Stimulated activated effector memory CD8-positive, alpha-beta T cell treated with anti-CD3 and anti-CD28 coated beads, Interleukin-12 subunit alpha, Interleukin-12 subunit beta, amount 100 ng/mL, for 72 hours (primary cell): ENCODE data around the gene GLB1L3.
"Not testable (repeated sequence)": the region's sequence is repeated elsewhere in the genome, so short reads cannot be mapped to it uniquely, and the experiment has no call there.

Source experiments
- ATAC-seq: fragments of 150-1000 bp; cut with Tn5 transposase; 2 replicates; pipeline ENCODE4 v1.10.0; 2021
- DNase-seq, 2 donors: peaks; one replicate each; pipeline ENCODE4 v3.0.0; 2021 to 2022; ENCODE audit warnings: low spot score in 2 of 2
- H3K27ac Mint-ChIP-seq: one replicate; pipeline ENCODE4 v1.8.0; 2022; ENCODE audit warnings: mild to moderate bottlenecking, mixed read lengths
- H3K36me3 Mint-ChIP-seq: one replicate; pipeline ENCODE4 v1.8.0; 2022; ENCODE audit warnings: mild to moderate bottlenecking, mixed read lengths
- H3K4me1 Mint-ChIP-seq: one replicate; pipeline ENCODE4 v1.8.0; 2022; ENCODE audit warnings: mixed read lengths
- H3K4me3 Mint-ChIP-seq: one replicate; pipeline ENCODE4 v1.8.0; 2022; ENCODE audit warnings: mild to moderate bottlenecking, mixed read lengths
- H3K9me3 Mint-ChIP-seq: one replicate; pipeline ENCODE4 v1.8.0; 2022; ENCODE audit warnings: mixed read lengths

Gene GLB1L3

GRCh38 chr11:134338068-134338467 is 61.9 kb downstream of the GLB1L3 start:
- no peak overlapping the region for H3K27ac Mint-ChIP-seq
- H3K9me3 Mint-ChIP-seq, result no peaks in the 10 kb centered on the region
- peak in 1 of 2 donors; percentile 36 for DNase-seq
- peaks cover 8% of the 10 kb centered on the region for H3K4me1 Mint-ChIP-seq
- no peak overlapping the region for H3K4me3 Mint-ChIP-seq
- no peak for ATAC-seq
- no peaks in the 10 kb centered on the region for H3K36me3 Mint-ChIP-seq

DNA sequence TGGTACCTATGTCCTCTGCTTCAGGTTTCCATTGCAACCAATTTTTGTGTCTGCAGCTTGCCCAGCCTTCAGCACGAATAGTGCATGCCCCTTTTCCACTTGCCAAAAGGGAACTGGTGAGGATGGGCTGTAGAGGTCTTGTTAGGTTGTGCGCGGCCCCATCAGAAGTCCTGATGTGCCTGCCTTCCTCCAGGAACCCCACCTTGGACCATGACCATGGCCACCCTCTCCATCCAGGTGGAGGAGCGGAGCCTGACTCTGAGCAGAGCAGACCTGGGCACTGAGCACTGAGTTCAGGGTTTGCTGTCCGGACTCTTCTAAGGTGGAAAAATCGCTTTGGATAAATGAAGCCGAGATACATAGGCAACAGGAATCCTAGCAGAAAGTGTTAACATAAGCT is 62.5 kb downstream of the GLB1L3 start:
- H3K27ac Mint-ChIP-seq, result no peak overlapping the region
- no peak overlapping the region for H3K4me3 Mint-ChIP-seq
- H3K9me3 Mint-ChIP-seq, result no peaks in the 10 kb centered on the region
- no peak for ATAC-seq
- DNase-seq, result no peak
- H3K4me1 Mint-ChIP-seq, result peaks cover 3% of the 10 kb centered on the region
- H3K36me3 Mint-ChIP-seq, result no peaks in the 10 kb centered on the region

DNA sequence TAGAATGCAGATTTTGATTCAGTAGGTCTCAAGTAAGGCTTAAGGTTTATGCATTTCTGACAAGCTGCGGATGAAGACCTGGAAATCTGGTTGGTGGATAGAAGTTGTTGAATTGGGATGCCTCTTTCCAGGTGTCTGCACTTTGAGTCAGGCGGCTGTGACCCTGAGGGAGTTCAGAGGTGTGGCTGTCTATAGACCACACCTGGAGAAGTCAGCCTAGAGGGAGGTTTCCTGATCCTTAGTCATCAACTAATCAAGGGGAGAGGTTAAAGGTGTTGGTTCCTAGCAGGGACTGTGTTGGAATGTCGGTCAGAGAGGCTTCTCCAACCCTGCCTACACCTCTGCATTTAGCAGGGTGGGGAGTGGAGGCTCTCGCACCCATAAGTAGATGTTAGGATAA is 63.6 kb downstream of the GLB1L3 start:
- H3K9me3 Mint-ChIP-seq, result no peaks in the 10 kb centered on the region
- no peaks in the 10 kb centered on the region for H3K36me3 Mint-ChIP-seq
- no peak overlapping the region for H3K27ac Mint-ChIP-seq
- no peak overlapping the region for H3K4me3 Mint-ChIP-seq
- H3K4me1 Mint-ChIP-seq, result no peaks in the 10 kb centered on the region
- ATAC-seq (no peak), DNase-seq (peak in 1 of 2 donors; percentile 20)

DNA sequence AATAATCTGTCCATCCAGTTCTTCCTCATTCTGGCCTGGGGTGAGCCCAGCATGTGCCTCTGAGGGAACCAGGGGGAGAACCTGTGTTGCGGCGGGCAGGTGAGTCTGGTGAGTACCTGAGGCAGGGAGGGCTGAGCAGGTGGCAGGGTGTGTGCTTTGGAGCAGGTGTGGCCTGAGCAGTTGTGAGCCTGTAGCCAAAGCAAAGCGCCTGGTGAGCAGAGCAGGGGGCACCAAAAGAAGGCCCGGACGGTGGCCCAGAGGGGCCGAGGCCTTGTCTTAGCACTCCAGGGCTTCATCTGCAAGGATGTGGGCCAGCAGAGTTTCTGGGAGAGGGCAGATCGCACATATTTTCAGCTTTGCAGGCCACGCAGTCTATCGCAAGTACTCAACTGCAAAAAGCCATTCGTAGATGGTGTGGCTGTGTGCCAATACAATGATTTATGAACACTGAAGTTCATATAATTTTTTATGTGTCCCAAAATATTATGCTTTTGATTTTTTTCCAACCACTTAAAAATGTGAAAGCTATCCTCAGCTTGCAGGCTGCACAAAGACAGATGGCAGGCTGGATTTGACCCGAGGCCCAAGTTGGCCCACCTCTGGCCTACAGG is 64.3 kb downstream of the GLB1L3 start:
- no peak overlapping the region for H3K27ac Mint-ChIP-seq
- H3K4me1 Mint-ChIP-seq, result no peaks in the 10 kb centered on the region
- H3K4me3 Mint-ChIP-seq, result no peak overlapping the region
- H3K36me3 Mint-ChIP-seq, result no peaks in the 10 kb centered on the region
- DNase-seq, result peak in 1 of 2 donors; percentile 41
- ATAC-seq, result no peak
- no peaks in the 10 kb centered on the region for H3K9me3 Mint-ChIP-seq

DNA sequence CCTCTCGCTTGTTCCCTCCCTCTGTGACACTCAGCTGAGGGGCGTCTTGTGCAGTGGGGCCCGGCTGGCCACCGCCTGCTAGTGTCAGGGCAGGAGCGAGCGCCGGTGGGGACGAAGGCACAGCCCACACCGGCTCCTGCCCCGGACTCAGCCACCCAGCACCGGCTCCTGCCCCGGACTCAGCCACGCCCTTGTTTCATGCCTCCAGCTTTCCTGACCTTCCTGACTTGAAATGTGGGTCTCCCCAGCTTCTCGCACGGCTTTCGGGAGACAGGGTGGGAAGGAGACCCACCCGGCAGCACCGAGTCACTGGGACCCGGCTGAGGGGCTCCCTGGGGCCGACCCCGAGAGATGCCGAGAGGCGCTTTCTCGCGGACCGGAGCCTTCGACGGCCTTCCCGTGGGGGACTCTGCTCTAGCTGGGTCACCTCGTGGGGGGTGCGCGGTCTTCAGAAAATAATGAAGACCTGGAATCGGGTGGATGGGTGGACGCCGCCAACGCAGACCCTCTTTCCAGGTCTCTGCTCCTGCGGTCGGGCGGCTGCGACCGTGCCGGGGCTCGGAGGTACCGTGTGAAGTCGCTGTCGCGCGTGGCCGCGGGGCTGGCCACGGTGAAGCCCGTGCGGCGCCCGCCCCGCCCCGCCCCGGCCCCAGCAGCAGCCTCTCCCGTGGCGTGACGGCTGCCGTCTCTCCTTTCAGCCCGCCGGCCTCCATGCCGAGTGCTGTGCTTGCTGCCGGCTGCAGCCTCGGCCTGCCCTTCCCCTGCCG is 65.8 kb downstream of the GLB1L3 start:
- Mint-ChIP-seq H3K9me3 (no peaks in the 10 kb centered on the region), H3K4me1 (peaks cover 6% of the 10 kb centered on the region), H3K27ac (no peak overlapping the region), H3K36me3 (no peaks in the 10 kb centered on the region), H3K4me3 (no peak overlapping the region)
- ATAC-seq, result no peak
- peak in 1 of 2 donors; percentile 37 for DNase-seq

DNA sequence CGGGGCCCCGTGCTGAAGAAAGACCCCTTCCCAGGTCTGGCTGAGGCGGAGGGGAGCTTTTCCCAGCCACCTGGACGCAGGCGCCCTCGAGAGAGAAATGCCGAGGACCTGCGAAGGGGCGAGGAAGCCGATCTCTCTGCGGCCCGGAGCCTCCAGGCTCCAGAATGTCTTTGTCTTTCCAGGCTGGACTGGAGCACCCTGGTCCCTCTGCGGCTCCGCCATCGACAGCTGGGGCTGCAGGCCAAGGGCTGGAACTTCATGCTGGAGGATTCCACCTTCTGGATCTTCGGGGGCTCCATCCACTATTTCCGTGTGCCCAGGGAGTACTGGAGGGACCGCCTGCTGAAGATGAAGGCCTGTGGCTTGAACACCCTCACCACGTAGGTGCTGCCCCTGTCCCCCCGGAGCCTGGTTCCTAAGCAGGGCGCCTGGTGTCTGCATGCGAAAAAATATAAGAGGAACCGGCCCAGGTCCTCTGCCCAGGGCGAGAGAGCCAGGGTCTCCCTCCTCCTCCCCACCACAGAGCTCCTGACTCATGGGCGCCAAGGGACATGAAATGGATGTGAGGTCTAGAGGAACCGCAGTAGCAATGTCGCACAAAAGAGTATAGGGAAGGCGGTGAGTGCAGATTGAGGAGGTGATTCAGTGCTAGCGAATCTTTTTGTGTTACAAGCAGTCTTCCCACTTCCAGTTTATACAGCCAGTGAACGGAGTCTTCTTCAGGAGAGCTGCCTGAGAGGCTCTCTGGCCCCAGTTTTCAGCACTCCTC is 66.6 kb downstream of the GLB1L3 start:
- Mint-ChIP-seq H3K27ac (no peak overlapping the region), H3K9me3 (no peaks in the 10 kb centered on the region), H3K4me1 (peaks cover 12% of the 10 kb centered on the region), H3K36me3 (no peaks in the 10 kb centered on the region), H3K4me3 (no peak overlapping the region)
- DNase-seq, result peak in 1 of 2 donors; percentile 43
- no peak for ATAC-seq

DNA sequence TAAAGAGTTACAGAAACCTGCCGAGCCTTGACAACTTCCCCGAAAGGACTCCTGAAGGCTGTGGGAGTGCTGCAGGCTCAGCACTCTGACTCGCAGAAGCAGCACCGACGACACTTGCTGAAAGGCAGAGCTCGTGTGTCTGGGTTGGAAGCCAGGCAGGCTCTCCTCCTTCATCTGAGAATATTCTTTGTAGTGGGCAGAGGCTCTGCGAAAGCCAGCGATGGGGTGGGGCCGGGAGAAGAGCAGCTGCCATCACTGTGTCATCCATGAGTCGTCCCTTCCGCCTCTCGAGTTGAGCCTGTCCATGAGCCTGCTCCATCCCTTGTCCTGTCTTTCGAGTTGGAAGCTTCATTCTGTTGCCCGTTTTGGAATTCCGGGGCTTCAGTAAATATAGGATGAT is 67.5 kb downstream of the GLB1L3 start:
- peak in 1 of 2 donors; percentile 18 for DNase-seq
- Mint-ChIP-seq H3K36me3 (no peaks in the 10 kb centered on the region), H3K4me1 (peaks cover 13% of the 10 kb centered on the region), H3K27ac (peak overlapping the region; percentile 29), H3K9me3 (no peaks in the 10 kb centered on the region), H3K4me3 (no peak overlapping the region)
- ATAC-seq, result no peak

- H3K4me3 Mint-ChIP-seq, H3K36me3 Mint-ChIP-seq, ATAC-seq, H3K9me3 Mint-ChIP-seq, H3K27ac Mint-ChIP-seq: not testable (repeated sequence)
- peaks cover 23% of the 10 kb centered on the region for H3K4me1 Mint-ChIP-seq
- DNase-seq, result peak in 1 of 2 donors; percentile 47
These were observed 68.5 kb downstream of the GLB1L3 start for GRCh38 chr11:134344497-134345236.

- Mint-ChIP-seq H3K4me1 (peaks cover 28% of the 10 kb centered on the region), H3K27ac (no peak overlapping the region), H3K9me3 (no peaks in the 10 kb centered on the region), H3K4me3 (no peak overlapping the region), H3K36me3 (no peaks in the 10 kb centered on the region)
- DNase-seq, result peak in 1 of 2 donors; percentile 17
- ATAC-seq, result no peak
These were observed 69.0 kb downstream of the GLB1L3 start for GRCh38 chr11:134345237-134345550.

- H3K9me3 Mint-ChIP-seq, result no peaks in the 10 kb centered on the region
- no peak for DNase-seq
- H3K27ac Mint-ChIP-seq, result peak overlapping the region; percentile 34
These were observed 70.2 kb downstream of the GLB1L3 start for GRCh38 chr11:134346101-134346975.

DNA sequence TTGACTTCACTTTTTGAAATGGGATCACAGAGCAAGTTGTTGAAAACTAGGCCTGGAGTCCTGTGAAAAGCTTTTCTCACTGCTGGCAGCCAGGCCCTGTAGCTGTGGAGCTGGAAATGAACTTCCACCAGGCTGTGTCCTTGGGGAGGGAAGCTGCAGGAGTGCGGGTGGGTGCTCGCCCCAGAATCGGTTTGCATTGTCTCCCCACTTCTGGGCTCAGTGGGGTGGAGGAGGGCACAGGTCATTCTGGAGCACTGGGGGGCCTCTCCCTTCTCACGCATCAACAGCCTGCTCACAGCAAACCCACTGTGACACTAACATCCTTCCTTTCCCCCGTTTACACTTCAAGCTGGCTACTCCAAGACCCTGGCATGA is 70.8 kb downstream of the GLB1L3 start:
- H3K27ac Mint-ChIP-seq, result peak overlapping the region; percentile 34
- no peak for DNase-seq
- H3K36me3 Mint-ChIP-seq, result no peaks in the 10 kb centered on the region
- H3K9me3 Mint-ChIP-seq, result no peaks in the 10 kb centered on the region
- peaks cover 36% of the 10 kb centered on the region for H3K4me1 Mint-ChIP-seq
- no peak overlapping the region for H3K4me3 Mint-ChIP-seq
- no peak for ATAC-seq

More at GRCh38 chr11:134346101-134346975, 70.2 kb downstream of the GLB1L3 start:
- Mint-ChIP-seq H3K36me3 (no peaks in the 10 kb centered on the region), H3K4me3 (no peak overlapping the region), H3K4me1 (peaks cover 36% of the 10 kb centered on the region)
- ATAC-seq, result no peak

DNA sequence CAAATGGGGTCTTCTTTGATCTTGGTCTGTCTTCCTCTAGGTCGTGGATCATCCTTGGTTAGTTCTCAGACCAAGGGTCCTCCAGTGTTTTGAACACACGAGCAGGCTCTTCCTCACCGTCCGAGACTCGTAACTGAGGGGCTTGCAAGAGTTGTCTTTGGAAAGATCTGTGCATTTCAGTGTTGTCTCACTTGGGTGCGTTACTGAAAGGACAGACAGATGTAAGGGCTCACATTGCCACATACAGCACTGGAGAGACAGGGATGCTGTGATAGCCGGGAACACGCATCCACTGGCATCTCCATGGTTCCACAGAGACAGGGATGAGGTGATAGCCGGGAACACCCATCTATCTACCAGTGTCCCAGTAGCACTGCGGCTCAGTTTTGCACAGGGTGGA is 71.3 kb downstream of the GLB1L3 start:
- no peak overlapping the region for H3K27ac Mint-ChIP-seq
- peaks cover 36% of the 10 kb centered on the region for H3K4me1 Mint-ChIP-seq
- H3K9me3 Mint-ChIP-seq, result no peaks in the 10 kb centered on the region
- DNase-seq (no peak), ATAC-seq (no peak)
- no peaks in the 10 kb centered on the region for H3K36me3 Mint-ChIP-seq
- no peak overlapping the region for H3K4me3 Mint-ChIP-seq

- Mint-ChIP-seq H3K9me3 (no peaks in the 10 kb centered on the region), H3K36me3 (no peaks in the 10 kb centered on the region), H3K27ac (peak overlapping the region; percentile 80), H3K4me3 (peak overlapping the region; percentile 52), H3K4me1 (peaks cover 36% of the 10 kb centered on the region)
- DNase-seq (no peak), ATAC-seq (peak; percentile 81)
These were observed 73.1 kb downstream of the GLB1L3 start for GRCh38 chr11:134349109-134349801.

GRCh38 chr11:134349802-134350355 is 73.7 kb downstream of the GLB1L3 start:
- no peak for ATAC-seq

More at GRCh38 chr11:134349802-134350355, 73.7 kb downstream of the GLB1L3 start:
- H3K9me3 Mint-ChIP-seq, result no peaks in the 10 kb centered on the region
- peaks cover 36% of the 10 kb centered on the region for H3K4me1 Mint-ChIP-seq
- no peak for DNase-seq
- H3K4me3 Mint-ChIP-seq, result peak overlapping the region; percentile 52
- peak overlapping the region; percentile 80 for H3K27ac Mint-ChIP-seq
- H3K36me3 Mint-ChIP-seq, result no peaks in the 10 kb centered on the region
